Measurements from ENCODE around the gene BRD9. TPM values are rescaled to one million over a fixed set of nuclear protein-coding genes. Genes with fewer than 3 reads are reported as not detected.

BRD9 gene
- total RNA-seq, result 20.3 and 21.4 TPM in 2 replicates

GRCh38 chr5:892394-893136 is at the start of gene BRD9, which contains the start of gene TRIP13:
BRD9 (minus strand) TSS chr5:892801; CDS start chr5:892657, 144 bp downstream.
TRIP13 (plus strand) TSS chr5:892884; CDS start chr5:892999, 115 bp downstream.

GRCh38 chr5:850511-851006 is 42.0 kb downstream of the BRD9 start, which contains the start of gene ZDHHC11:
ZDHHC11 (minus strand) TSS chr5:850986; CDS start chr5:850602, 384 bp downstream.

Other genes with a start within 250 kb of the BRD9 start
- 0.06 TPM in 1 of 2 replicates, not detected in the other for gene TPPP, start 199.4 kb downstream of the BRD9 start, total RNA-seq
- 0.31 TPM in 1 of 2 replicates, not detected in the other for gene ZDHHC11B, start 108.1 kb downstream of the BRD9 start, total RNA-seq
- gene ZDHHC11, start 41.8 kb downstream of the BRD9 start, total RNA-seq, result 0.20 and 0.75 TPM in 2 replicates
- gene TRIP13, start 83 bp upstream of the BRD9 start, total RNA-seq, result 1.5 and 4.4 TPM in 2 replicates
- gene NKD2, start 116.0 kb upstream of the BRD9 start, total RNA-seq, result 13.9 and 20.2 TPM in 2 replicates
- gene SLC12A7, start 219.3 kb upstream of the BRD9 start, total RNA-seq, result 13.8 and 15.0 TPM in 2 replicates